ENCODE measurements around the gene SMPD4. TPM values are rescaled to one million over a fixed set of nuclear protein-coding genes. Genes with fewer than 3 reads are reported as not detected.
A peak's percentile ranks its signal among the peaks of the same experiment; 100 is the strongest.

The SMPD4 gene
- total and polyA plus RNA-seq, 2 of the 13 experiments (the other 11 are each of a cell fraction or from before 2014, with no cell fraction given): 63.2 to 70.5 TPM

GRCh38 chr2:130185896-130186295 is 4.5 kb upstream of the SMPD4 start (continued):
- TF ChIP-seq REST (IDR thresholded peaks at IDR 0.05; ENCODE audit: borderline replicate concordance in 1 of 2, low read depth in 1 of 2, low read length in 2 of 2) (no peak), ZFAT (CRISPR knock-in tag; conservative IDR thresholded peaks at IDR 0.05) (no peak), RBFOX2 (IDR thresholded peaks at IDR 0.05; ENCODE audit: low read depth, low read length) (peak; percentile 43; the same call in 1 of the 2 replicates), ZNF367 (CRISPR knock-in tag; IDR thresholded peaks at IDR 0.05; ENCODE audit: borderline replicate concordance) (no peak), ZNF12 (CRISPR knock-in tag; IDR thresholded peaks at IDR 0.05) (peak; percentile 71), ZNF839 (CRISPR knock-in tag; IDR thresholded peaks at IDR 0.05; ENCODE audit: borderline replicate concordance) (no peak), ZNF468 (CRISPR knock-in tag; IDR thresholded peaks at IDR 0.05) (no peak)

- H2AFZ ChIP-seq (ENCODE audit: low read length): no peak overlapping the region
- H3K79me2 ChIP-seq (ENCODE audit: insufficient read depth, low read length): peaks cover 33% of the 10 kb centered on the region
- no peak overlapping the region for H3K4me2 ChIP-seq (ENCODE audit: low read depth, low read length)
- no peak overlapping the region for H3K9ac ChIP-seq (ENCODE audit: insufficient read depth, low read depth, low read length)
- no peaks in the 10 kb centered on the region for H4K20me1 ChIP-seq (ENCODE audit: insufficient read depth, low read length)
- ChIA-PET POLR2A (interaction anchor here (0.7 to 2.7 kb wide), 2 partner anchors 1302 to 1304 kb away, joined by 11 to 15 read pairs; no protein-coding TSS in a partner anchor), CTCF (ENCODE audit: low intra/inter-chr PET ratio, low total read pairs) (no interaction called here)
- FAIRE-seq (no peak), ATAC-seq (no peak), DNase-seq (ENCODE audit: low spot score) (no peak)
- in situ Hi-C loops (cut with HindIII; ENCODE audit: extremely low pct_ligation_motif_present, low pct_unique_long_range_greater_than_20kb): loop anchor here (25.0 kb wide), 1 partner anchor 1302 kb away; the partner anchor contains the start of genes MZT2A and TUBA3D
- peaks cover 31% of the 10 kb centered on the region for H3K4me1 ChIP-seq (ENCODE audit: insufficient read depth, low read length)
- no peak overlapping the region for H3K27ac ChIP-seq (ENCODE audit: extremely low read length, insufficient read depth, low read length)
- peaks cover 2 to 3% of the 10 kb centered on the region in 2 experiments; a peak in 3 of 5 replicates for H3K36me3 ChIP-seq (replicated peaks in 1 of 2; ENCODE audit: control insufficient read depth in 1 of 2, insufficient read depth in 2 of 2, low read length in 2 of 2)
- intact Hi-C loops (cut with micrococcal nuclease; ENCODE audit: unreplicated experiment): no loop called here
- no peak overlapping the region for H3K4me3 ChIP-seq (replicated peaks in 1 of 3; ENCODE audit: insufficient read depth in 1 of 3, low read depth in 2 of 3, low read length in 3 of 3)
- WGBS (ENCODE audit: low lambda C conversion rate): 93% methylated on average over 10 of the region's 10 CpGs
- BruUV-seq (replicated peaks): no TSS peak
- no peaks in the 10 kb centered on the region for H3K9me3 ChIP-seq (ENCODE audit: low read length)
- H3K27me3 ChIP-seq (ENCODE audit: control insufficient read depth in 1 of 2, insufficient read depth in 2 of 2, low read length in 2 of 2): peaks cover 0 to 4% of the 10 kb centered on the region in 2 experiments; a peak in 2 of 5 replicates
- TF ChIP-seq SMARCE1 (IDR thresholded peaks at IDR 0.05; ENCODE audit: borderline replicate concordance) (no peak), MXI1 (IDR thresholded peaks at IDR 0.05; ENCODE audit: borderline replicate concordance, low read depth, low read length) (no peak), TBL1XR1 (IDR thresholded peaks at IDR 0.05; ENCODE audit: borderline replicate concordance, low read length, partially characterized antibody) (no peak), ZHX1 (CRISPR knock-in tag; IDR thresholded peaks at IDR 0.05; ENCODE audit: low read depth) (no peak), ZMAT3 (CRISPR knock-in tag; conservative IDR thresholded peaks at IDR 0.05) (no peak), ZNF589 (CRISPR knock-in tag; conservative IDR thresholded peaks at IDR 0.05) (no peak), SAP130 (CRISPR knock-in tag; IDR thresholded peaks at IDR 0.05; ENCODE audit: low read depth) (no peak), ZFP82 (CRISPR knock-in tag; IDR thresholded peaks at IDR 0.05; ENCODE audit: borderline replicate concordance) (no peak), BORCS8-MEF2B (CRISPR knock-in tag; IDR thresholded peaks at IDR 0.05) (no peak), SRSF9 (IDR thresholded peaks at IDR 0.05; ENCODE audit: borderline replicate concordance, insufficient read depth, low read depth, low read length, poor library complexity, severe bottlenecking) (no peak), NFIB (CRISPR knock-in tag; IDR thresholded peaks at IDR 0.05; ENCODE audit: borderline replicate concordance) (no peak), ZFP1 (CRISPR knock-in tag; IDR thresholded peaks at IDR 0.05) (no peak)
These were observed 4.0 kb upstream of the SMPD4 start for GRCh38 chr2:130185436-130185835.

All from HepG2 (cell line).